ENCODE measurements around the gene SLC6A2.
A peak's percentile ranks its signal among the peaks of the same experiment; 100 is the strongest.

SLC6A2 gene

DNA sequence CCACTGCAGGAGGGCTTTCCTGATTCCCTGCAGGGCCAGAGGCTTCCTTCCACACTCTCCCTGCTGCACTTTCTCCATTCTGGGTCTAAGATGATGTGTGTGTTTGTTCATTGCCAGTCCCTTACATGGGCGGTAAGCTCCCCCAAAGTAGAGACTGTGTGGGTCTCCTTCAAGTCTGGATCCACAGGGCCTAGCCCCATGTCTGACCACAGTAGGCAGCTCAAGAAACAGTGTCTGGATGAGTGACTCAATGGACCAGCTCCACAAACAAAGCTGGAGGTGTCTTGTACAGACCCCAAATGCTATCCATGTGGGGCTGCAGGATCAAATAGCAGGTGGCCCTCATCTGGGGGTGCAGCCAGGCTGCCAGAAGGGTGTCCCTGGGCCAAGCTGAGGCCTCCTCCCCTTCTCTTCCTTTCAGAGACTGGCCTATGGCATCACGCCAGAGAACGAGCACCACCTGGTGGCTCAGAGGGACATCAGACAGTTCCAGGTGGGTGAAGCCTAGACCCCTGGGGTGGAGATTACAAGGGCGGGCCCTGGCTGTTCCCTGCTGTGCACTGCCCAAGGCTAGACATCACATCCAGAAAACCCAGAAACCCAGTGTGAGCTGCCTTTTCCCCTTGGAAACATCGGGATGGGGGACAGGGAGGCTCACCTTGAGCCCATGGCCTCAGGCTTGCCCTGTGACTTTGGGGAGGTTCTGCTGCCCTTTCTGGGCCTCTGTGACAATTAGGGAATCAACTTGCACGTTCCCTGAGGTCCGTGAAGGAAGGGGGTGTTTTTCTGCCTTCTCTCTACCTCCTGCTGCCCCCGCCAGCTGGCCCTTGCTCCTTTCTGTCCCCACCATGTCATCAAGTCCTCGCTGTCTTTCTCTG is 45.9 kb downstream of the SLC6A2 start:
- H3K9ac ChIP-seq: no peak overlapping the region

DNA sequence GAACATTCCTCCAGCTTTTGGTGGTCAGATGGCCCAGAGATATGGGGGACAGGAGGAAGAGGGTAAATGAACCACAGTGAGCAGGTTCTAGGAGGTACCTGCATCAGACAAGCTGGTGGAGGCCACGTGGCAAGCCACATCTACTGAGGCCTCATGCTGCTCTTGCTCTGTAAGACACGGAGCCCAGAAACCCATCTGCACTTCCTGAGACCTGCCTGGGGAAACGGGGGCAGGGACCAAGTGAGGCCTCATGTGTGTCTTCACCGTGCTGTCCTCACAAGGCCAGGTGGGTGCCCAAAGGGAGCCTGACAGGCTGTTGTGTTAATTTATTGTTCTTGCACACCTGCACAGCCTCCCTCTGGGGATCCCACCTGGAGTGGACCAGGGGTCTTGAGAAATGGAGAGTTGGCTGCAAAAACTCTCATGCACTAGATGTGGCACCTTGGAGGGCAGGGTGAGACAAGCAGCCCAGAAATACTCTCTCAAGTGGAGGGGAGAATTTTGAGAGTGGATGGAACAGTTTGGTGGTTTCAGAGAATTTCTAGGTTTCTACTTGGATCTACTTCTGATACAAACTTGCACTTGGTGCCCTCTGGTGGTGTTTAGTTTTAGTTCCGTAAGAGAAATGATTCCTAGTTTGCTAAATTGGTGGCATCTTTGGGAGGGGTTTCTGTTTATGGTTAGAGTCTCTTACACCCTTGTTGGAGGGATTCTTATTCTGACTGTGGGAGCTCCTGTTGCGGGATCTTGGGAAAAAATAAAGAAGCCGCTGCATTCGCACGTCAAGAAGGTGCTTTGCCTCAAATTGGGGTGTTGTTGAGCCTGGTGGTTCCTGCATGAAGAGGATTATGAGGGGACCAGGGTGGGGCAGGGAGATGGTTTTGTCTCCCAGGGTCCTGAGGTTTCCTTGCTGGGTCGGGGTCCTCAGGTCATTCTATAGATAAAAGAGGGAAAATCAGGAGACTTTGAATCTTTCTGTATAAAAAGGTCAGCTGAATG is 47.5 kb downstream of the SLC6A2 start:
- H3K4me2 ChIP-seq (ENCODE audit: low read length): no peak overlapping the region

More for the DNA sequence above, 45.9 kb downstream of the SLC6A2 start:
- H3K4me1 ChIP-seq: peaks cover 2% of the 10 kb centered on the region
- no peak overlapping the region for H3K27ac ChIP-seq
- H3K4me3 ChIP-seq (ENCODE audit: low read depth, low read length): no peak overlapping the region
- no peaks in the 10 kb centered on the region for H3K79me2 ChIP-seq
- no peak overlapping the region for H3K4me2 ChIP-seq (ENCODE audit: low read length)
- TF ChIP-seq, protein P1, sequence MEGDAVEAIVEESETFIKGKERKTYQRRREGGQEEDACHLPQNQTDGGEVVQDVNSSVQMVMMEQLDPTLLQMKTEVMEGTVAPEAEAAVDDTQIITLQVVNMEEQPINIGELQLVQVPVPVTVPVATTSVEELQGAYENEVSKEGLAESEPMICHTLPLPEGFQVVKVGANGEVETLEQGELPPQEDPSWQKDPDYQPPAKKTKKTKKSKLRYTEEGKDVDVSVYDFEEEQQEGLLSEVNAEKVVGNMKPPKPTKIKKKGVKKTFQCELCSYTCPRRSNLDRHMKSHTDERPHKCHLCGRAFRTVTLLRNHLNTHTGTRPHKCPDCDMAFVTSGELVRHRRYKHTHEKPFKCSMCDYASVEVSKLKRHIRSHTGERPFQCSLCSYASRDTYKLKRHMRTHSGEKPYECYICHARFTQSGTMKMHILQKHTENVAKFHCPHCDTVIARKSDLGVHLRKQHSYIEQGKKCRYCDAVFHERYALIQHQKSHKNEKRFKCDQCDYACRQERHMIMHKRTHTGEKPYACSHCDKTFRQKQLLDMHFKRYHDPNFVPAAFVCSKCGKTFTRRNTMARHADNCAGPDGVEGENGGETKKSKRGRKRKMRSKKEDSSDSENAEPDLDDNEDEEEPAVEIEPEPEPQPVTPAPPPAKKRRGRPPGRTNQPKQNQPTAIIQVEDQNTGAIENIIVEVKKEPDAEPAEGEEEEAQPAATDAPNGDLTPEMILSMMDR (IDR thresholded peaks at IDR 0.05): peak; percentile 48
- no peaks in the 10 kb centered on the region for H3K27me3 ChIP-seq (ENCODE audit: control insufficient read depth, insufficient read depth, low read length)
- H3K36me3 ChIP-seq (ENCODE audit: control insufficient read depth, insufficient read depth, low read length): no peaks in the 10 kb centered on the region
- H3K9me3 ChIP-seq (ENCODE audit: control insufficient read depth, low read length): no peaks in the 10 kb centered on the region
- no peak overlapping the region for H2AFZ ChIP-seq

DNA sequence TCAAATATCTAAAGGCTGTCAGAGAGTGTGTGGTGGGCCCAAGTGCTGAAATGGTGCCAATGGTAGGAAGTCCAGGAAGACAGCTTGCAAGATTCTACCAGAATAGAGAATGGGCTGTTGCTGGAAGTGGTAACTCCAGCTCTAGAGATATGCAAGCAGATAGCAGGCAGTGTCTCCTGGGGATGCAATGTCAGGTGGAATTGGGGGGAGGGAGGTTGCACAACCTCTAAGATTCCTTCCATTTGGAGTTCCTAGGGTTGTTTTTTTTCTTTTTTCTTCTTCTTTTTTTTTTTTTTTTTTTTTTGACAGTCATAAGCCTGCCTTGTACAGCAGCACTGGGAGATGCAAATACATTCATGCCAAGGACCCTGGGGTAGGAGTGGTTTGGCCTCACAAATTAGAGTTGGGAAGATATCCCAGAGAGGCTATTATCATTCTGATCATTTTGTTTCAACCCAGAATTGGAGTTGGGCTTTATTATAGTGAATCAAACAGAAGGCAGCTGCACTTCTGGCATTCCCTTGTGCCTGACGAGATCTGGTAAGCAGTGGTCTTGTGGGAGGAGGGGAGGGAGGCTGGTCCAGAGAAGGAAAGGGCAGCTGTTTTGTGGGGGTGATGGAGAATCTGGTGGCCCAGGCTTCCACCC is 51.1 kb downstream of the SLC6A2 start:
- H3K4me3 ChIP-seq (ENCODE audit: low read depth, low read length): no peak overlapping the region
- TF ChIP-seq, protein P1 (IDR thresholded peaks at IDR 0.05): no peak
- no peaks in the 10 kb centered on the region for H3K4me1 ChIP-seq
- H3K9ac ChIP-seq: no peak overlapping the region
- no peak overlapping the region for H3K27ac ChIP-seq
- no peak overlapping the region for H3K4me2 ChIP-seq (ENCODE audit: low read length)
- no peaks in the 10 kb centered on the region for H3K9me3 ChIP-seq (ENCODE audit: control insufficient read depth, low read length)
- H2AFZ ChIP-seq: no peak overlapping the region
- no peaks in the 10 kb centered on the region for H3K79me2 ChIP-seq
- no peaks in the 10 kb centered on the region for H3K27me3 ChIP-seq (ENCODE audit: control insufficient read depth, insufficient read depth, low read length)
- H3K36me3 ChIP-seq (ENCODE audit: control insufficient read depth, insufficient read depth, low read length): no peaks in the 10 kb centered on the region

More for the DNA sequence above, 47.5 kb downstream of the SLC6A2 start:
- Histone ChIP-seq H3K4me1 (peaks cover 2% of the 10 kb centered on the region), H3K9ac (no peak overlapping the region), H3K79me2 (no peaks in the 10 kb centered on the region), H3K27ac (no peak overlapping the region), H3K27me3 (ENCODE audit: control insufficient read depth, insufficient read depth, low read length) (no peaks in the 10 kb centered on the region), H2AFZ (no peak overlapping the region), H3K4me3 (ENCODE audit: low read depth, low read length) (no peak overlapping the region), H3K36me3 (ENCODE audit: control insufficient read depth, insufficient read depth, low read length) (no peaks in the 10 kb centered on the region), H3K9me3 (ENCODE audit: control insufficient read depth, low read length) (no peaks in the 10 kb centered on the region)
- TF ChIP-seq, protein P1 (IDR thresholded peaks at IDR 0.05): peak; percentile 26

DNA sequence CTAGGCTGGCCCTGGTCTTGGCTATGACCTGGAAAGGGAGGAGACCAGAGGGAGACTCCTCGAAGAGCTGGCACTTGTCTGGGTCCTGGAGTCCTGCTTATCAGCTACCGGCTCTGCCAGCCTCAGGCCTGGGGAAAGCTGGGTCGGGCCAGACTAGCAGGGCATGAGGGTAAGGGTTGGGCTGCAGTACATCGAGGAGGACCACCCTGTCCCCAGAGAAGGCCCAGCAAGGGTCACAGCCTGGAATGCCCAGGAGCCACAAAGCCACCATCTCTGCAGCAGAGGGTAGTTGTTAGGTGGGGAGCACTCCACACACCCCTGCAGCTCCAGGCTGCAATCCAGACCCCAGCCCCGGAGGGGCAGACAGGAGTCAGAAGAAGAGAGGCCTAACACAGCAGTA is 54.0 kb downstream of the SLC6A2 start:
- no peak overlapping the region for H3K9ac ChIP-seq
- H3K4me1 ChIP-seq: no peaks in the 10 kb centered on the region
- H3K4me3 ChIP-seq (ENCODE audit: low read depth, low read length): no peak overlapping the region
- no peaks in the 10 kb centered on the region for H3K9me3 ChIP-seq (ENCODE audit: control insufficient read depth, low read length)
- no peak overlapping the region for H2AFZ ChIP-seq
- H3K27ac ChIP-seq: no peak overlapping the region
- no peaks in the 10 kb centered on the region for H3K36me3 ChIP-seq (ENCODE audit: control insufficient read depth, insufficient read depth, low read length)
- no peaks in the 10 kb centered on the region for H3K27me3 ChIP-seq (ENCODE audit: control insufficient read depth, insufficient read depth, low read length)
- no peak overlapping the region for H3K4me2 ChIP-seq (ENCODE audit: low read length)
- H3K79me2 ChIP-seq: no peaks in the 10 kb centered on the region
- TF ChIP-seq, protein P1 (IDR thresholded peaks at IDR 0.05): no peak
